ENCODE results near the gene RPGRIP1.

DNA sequence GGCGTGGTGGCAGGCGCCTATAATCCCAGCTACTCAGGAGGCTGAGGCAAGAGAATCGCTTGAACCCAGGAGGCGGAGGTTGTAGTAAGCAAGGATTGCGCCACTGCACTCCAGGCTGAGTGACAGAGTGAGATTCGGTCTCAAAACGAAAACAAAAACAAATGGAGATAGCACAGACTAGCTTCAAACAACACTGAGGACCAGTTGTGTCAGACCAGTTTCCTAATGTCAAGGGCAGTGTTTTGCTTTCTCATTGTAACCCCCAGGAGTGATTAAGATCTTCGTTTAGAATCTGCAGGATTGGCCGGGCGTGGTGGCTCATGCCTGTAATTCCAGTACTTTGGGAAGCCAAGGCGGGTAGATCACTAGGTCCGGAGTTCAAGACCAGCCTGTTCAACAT, 18.5 kb downstream of the RPGRIP1 start:
- TF ChIP-seq POLR2AphosphoS5 (IDR thresholded peaks at IDR 0.05): no peak
- TF ChIP-seq, protein P1, sequence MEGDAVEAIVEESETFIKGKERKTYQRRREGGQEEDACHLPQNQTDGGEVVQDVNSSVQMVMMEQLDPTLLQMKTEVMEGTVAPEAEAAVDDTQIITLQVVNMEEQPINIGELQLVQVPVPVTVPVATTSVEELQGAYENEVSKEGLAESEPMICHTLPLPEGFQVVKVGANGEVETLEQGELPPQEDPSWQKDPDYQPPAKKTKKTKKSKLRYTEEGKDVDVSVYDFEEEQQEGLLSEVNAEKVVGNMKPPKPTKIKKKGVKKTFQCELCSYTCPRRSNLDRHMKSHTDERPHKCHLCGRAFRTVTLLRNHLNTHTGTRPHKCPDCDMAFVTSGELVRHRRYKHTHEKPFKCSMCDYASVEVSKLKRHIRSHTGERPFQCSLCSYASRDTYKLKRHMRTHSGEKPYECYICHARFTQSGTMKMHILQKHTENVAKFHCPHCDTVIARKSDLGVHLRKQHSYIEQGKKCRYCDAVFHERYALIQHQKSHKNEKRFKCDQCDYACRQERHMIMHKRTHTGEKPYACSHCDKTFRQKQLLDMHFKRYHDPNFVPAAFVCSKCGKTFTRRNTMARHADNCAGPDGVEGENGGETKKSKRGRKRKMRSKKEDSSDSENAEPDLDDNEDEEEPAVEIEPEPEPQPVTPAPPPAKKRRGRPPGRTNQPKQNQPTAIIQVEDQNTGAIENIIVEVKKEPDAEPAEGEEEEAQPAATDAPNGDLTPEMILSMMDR (IDR thresholded peaks at IDR 0.05): no peak
- no peak for TF ChIP-seq POLR2A (IDR thresholded peaks at IDR 0.05)
- TF ChIP-seq EP300 (IDR thresholded peaks at IDR 0.05): no peak

All from stomach (tissue), 4 donors.